Fibroblast of mammary gland (primary cell): ENCODE measurements around the gene SLC35A2.

ENCODE experiments used
- DNase-seq: peaks from one replicate; pipeline ENCODE4 v3.0.0-alpha.2; 2010; ENCODE audit warnings: low read depth
- H3K4me3 ChIP-seq: 2 replicates; pipeline ENCODE4 v1.5.1; 2011; ENCODE audit warnings: low read depth, mild to moderate bottlenecking, low read length, moderate library complexity; ENCODE audit not compliant: control insufficient read depth
- TF ChIP-seq, protein P1 (sequence below): conservative IDR thresholded peaks from 2 replicates; pipeline ENCODE4 v1.5.1; 2011; ENCODE audit warnings: low read depth, low read length, inconsistent platforms; ENCODE audit not compliant: control insufficient read depth, insufficient read depth

SLC35A2 gene

DNA sequence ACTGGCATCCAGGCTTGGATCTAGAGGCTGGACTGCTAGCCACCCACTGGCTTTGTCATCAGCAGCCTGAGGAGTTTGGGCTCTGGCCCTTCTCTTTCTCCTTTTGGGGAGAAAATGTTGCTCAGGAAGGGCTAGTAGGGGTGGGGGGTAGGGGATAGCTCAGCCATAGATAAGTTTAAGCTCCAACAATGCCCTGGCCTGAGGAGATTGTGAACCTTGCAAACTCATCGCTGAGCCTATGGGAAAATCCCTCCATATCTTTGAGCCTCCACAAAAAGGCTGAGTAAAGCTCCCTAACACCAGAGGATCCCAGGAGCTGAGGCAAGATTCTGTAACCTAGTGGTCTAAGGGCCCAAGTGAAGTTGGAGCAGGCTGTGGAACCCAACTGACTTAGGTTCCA, 37.1 kb upstream of the SLC35A2 start:
- TF ChIP-seq, protein P1, sequence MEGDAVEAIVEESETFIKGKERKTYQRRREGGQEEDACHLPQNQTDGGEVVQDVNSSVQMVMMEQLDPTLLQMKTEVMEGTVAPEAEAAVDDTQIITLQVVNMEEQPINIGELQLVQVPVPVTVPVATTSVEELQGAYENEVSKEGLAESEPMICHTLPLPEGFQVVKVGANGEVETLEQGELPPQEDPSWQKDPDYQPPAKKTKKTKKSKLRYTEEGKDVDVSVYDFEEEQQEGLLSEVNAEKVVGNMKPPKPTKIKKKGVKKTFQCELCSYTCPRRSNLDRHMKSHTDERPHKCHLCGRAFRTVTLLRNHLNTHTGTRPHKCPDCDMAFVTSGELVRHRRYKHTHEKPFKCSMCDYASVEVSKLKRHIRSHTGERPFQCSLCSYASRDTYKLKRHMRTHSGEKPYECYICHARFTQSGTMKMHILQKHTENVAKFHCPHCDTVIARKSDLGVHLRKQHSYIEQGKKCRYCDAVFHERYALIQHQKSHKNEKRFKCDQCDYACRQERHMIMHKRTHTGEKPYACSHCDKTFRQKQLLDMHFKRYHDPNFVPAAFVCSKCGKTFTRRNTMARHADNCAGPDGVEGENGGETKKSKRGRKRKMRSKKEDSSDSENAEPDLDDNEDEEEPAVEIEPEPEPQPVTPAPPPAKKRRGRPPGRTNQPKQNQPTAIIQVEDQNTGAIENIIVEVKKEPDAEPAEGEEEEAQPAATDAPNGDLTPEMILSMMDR: no peak
- no peak overlapping the region for H3K4me3 ChIP-seq
- no peak for DNase-seq

- peak; percentile 51 for DNase-seq
- TF ChIP-seq, protein P1: peak; percentile 79
- H3K4me3 ChIP-seq: no peak overlapping the region
Measured at GRCh38 chrX:48945517-48946348, 34.3 kb upstream of the SLC35A2 start.

DNA sequence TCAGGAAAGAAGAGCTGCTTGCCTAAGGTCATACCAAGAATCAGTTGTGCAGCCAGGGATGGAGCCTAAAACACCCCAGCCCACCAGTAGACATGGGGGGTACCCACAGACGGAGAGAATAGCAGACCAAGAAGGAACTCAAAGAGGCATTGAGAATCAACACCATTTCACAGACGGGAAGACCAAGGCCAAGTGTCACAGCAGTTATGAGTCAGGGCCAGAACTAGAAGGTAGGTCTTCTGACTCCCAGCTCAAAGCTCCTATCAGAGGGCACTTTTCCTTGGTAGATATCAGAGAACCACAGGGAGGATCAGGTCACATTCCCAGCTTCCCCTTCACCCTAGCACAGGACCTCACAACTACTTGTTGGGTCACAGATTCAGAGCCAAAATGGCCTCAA, 31.4 kb upstream of the SLC35A2 start:
- DNase-seq: no peak
- TF ChIP-seq, protein P1: no peak
- H3K4me3 ChIP-seq: no peak overlapping the region

DNA sequence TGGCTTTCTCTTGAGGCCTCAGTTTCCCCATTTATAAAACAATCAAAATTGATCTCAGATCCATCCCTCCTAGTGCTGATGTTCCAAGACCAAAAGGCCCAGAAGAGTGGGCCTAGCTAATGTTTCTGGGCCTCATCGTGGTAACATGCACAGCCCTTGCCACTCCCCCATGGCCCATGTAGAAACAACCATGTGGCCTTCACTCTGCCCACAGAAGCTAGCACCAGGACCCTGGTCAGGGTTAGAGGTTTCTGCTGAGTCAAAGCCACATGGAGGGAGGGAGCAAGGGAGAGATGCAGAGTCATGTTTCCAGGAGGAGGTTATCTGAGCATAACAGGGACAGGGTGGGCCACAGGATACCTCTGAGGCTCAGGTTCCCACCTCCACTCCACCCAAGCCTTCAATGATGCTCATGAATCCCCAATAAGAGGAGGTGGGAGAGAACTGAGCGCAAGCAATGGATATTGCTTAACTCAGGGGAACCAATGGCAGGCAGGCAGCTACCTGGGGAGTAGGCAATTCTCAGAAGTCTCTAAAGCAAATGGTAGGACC, 29.0 kb upstream of the SLC35A2 start:
- H3K4me3 ChIP-seq: no peak overlapping the region
- TF ChIP-seq, protein P1: no peak
- no peak for DNase-seq

- H3K4me3 ChIP-seq: no peak overlapping the region
- TF ChIP-seq, protein P1: no peak
- DNase-seq: no peak
Measured at GRCh38 chrX:48939524-48940228, 28.2 kb upstream of the SLC35A2 start.

DNA sequence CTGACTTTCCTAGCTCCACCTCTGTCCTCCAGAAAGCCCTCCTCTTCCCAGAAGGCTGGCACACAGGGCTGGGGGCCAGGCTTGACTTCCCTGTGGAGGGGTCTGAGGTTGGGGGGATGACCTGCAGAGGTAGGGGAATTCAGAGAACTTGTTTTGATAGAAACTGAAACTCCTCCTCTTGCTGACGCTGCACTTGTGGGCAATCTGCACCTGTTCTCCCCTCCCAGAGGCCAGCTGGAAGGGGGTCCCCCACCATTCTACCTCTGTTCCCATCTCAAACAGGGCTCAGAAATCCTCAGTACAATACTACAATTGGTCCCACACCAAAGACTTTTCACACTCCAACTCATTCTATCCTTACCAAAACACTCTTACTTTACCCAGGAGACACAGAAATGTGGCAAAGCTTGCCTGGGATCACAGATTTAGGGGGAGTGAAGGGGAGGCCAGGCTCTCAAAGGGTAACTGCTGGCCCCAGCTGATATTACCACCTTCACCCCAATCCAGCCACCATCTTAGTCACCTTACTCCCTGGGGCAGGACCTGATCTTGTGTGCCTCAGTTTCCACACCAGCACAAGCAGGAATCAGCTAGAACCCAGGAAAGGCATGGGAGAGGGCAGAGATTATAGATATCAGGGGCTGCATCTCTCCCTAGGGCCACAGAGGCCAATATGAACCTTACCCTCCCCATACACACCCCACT, 27.4 kb upstream of the SLC35A2 start:
- H3K4me3 ChIP-seq: no peak overlapping the region
- TF ChIP-seq, protein P1: no peak
- no peak for DNase-seq
